ENCODE measurements around the gene SPATA4. TPM values are rescaled to one million over a fixed set of nuclear protein-coding genes. Genes with fewer than 3 reads are reported as not detected.

Gene SPATA4
- total and polyA plus RNA-seq, 2 of the 4 experiments (the other 2 are of a cell fraction) = under 0.01 to 0.09 TPM

GRCh38 chr4:176238157-176238610 lies 42.8 kb upstream of the SPATA4 start:
- WGBS, 2 experiments (ENCODE audit: extremely low coverage in 2 of 2, insufficient read length in 1 of 2) = no CpG with 5 or more reads among the region's 7 CpGs
- Histone ChIP-seq H3K4me1 (ENCODE audit: control insufficient read depth, insufficient read depth, low read length) (peaks cover 11% of the 10 kb centered on the region; the same call in 1 of the 2 replicates), H2BK15ac (ENCODE audit: low read depth, low read length) (no peak overlapping the region), H3K56ac (ENCODE audit: extremely low read depth, insufficient read depth, low read length) (no peak overlapping the region), H3K14ac (replicated peaks; ENCODE audit: low read depth, low read length) (no peak overlapping the region), H2AK9ac (replicated peaks; ENCODE audit: low read depth, low read length, poor library complexity) (no peak overlapping the region), H3K23ac (ENCODE audit: low read depth, low read length) (no peak overlapping the region), H3K9me3 (ENCODE audit: control insufficient read depth, insufficient read depth, low read length) (no peaks in the 10 kb centered on the region), H3K4me2 (ENCODE audit: low read depth, low read length) (peak overlapping the region; percentile 67; the same call in 1 of the 2 replicates), H2BK120ac (ENCODE audit: low read depth, low read length) (peak overlapping the region; percentile 77; the same call in 1 of the 2 replicates), H3K79me1 (ENCODE audit: low read depth in 1 of 2, low read length in 2 of 2) (no peaks in the 10 kb centered on the region), H2BK20ac (ENCODE audit: low read depth, low read length) (no peak overlapping the region), H2AK5ac (ENCODE audit: low read depth, low read length) (no peak overlapping the region), H4K91ac (ENCODE audit: insufficient read depth, low read depth, low read length) (no peak overlapping the region), H4K20me1 (ENCODE audit: insufficient read depth, low read length) (no peaks in the 10 kb centered on the region), H3K9ac (ENCODE audit: low read depth, low read length) (no peak overlapping the region), H4K5ac (ENCODE audit: low read depth, low read length) (peak overlapping the region; percentile 1; the same call in 1 of the 2 replicates), H2AFZ (replicated peaks; ENCODE audit: low read length, poor library complexity) (no peak overlapping the region), H4K8ac (ENCODE audit: low read depth in 2 of 2, low read length in 2 of 2) (peak overlapping the region in 1 of 2 experiments; percentile 6; a peak in 3 of 4 replicates), H2BK5ac (ENCODE audit: low read depth, low read length, poor library complexity, severe bottlenecking) (peak overlapping the region; percentile 58), H3K27me3 (ENCODE audit: control insufficient read depth, insufficient read depth, low read length) (no peaks in the 10 kb centered on the region), H3K18ac (ENCODE audit: low read depth, low read length) (peak overlapping the region; percentile 15; the same call in 1 of the 2 replicates), H3K9me1 (ENCODE audit: insufficient read depth, low read length) (no peaks in the 10 kb centered on the region), H3K4me3 (ENCODE audit: insufficient read depth, low read depth, low read length) (no peak overlapping the region), H3K27ac (ENCODE audit: insufficient read depth, low read length) (peak overlapping the region; percentile 62; the same call in 1 of the 2 replicates), H3K36me3 (ENCODE audit: control insufficient read depth, insufficient read depth, low read length) (no peaks in the 10 kb centered on the region), H3K4ac (ENCODE audit: low read depth, low read length) (peak overlapping the region; percentile 77; the same call in 1 of the 2 replicates)
- in situ Hi-C loops (cut with MboI; ENCODE audit: low sequenced_read_pairs) (no loop called here), dilution Hi-C loops (cut with HindIII; ENCODE audit: low sequenced_read_pairs, unreplicated experiment) (no loop called here), intact Hi-C loops (cut with micrococcal nuclease) (loop anchor here (5.0 kb wide), 1 partner anchor 41 kb away; the partner anchor contains the start of gene SPATA4)
- DNase-seq (peak; percentile 87), ATAC-seq (ENCODE audit: low read depth) (peak; percentile 76)
- CTCF ChIA-PET = interaction anchor here (0.8 to 1.0 kb wide), 2 partner anchors 42 to 260 kb away, joined by 3 to 4 read pairs; partner anchors contain the start of gene SPATA4
- POLR2A ChIA-PET (ENCODE audit: unreplicated experiment) = no interaction called here
- no TSS peak for BruUV-seq (replicated peaks)
- no peak for TF ChIP-seq BHLHE40 (IDR thresholded peaks at IDR 0.05; ENCODE audit: low read depth, low read length)
- TF ChIP-seq USF2 (IDR thresholded peaks at IDR 0.05; ENCODE audit: low read depth, low read length) = peak; percentile 43; the same call in 1 of the 2 replicates
- peak; percentile 28; the same call in 1 of the 2 replicates for TF ChIP-seq CEBPB (IDR thresholded peaks at IDR 0.05; ENCODE audit: low read depth, low read length)
